HG02763 (cell line): ENCODE results near the gene PKD2L1.

Experiments used
- ATAC-seq: cut with Tn5 transposase; IDR thresholded peaks from one replicate; pipeline ENCODE4 v1.9.1; 2021; ENCODE audit warnings: mild to moderate bottlenecking, moderate library complexity; ENCODE audit not compliant: unreplicated experiment

The PKD2L1 gene

DNA sequence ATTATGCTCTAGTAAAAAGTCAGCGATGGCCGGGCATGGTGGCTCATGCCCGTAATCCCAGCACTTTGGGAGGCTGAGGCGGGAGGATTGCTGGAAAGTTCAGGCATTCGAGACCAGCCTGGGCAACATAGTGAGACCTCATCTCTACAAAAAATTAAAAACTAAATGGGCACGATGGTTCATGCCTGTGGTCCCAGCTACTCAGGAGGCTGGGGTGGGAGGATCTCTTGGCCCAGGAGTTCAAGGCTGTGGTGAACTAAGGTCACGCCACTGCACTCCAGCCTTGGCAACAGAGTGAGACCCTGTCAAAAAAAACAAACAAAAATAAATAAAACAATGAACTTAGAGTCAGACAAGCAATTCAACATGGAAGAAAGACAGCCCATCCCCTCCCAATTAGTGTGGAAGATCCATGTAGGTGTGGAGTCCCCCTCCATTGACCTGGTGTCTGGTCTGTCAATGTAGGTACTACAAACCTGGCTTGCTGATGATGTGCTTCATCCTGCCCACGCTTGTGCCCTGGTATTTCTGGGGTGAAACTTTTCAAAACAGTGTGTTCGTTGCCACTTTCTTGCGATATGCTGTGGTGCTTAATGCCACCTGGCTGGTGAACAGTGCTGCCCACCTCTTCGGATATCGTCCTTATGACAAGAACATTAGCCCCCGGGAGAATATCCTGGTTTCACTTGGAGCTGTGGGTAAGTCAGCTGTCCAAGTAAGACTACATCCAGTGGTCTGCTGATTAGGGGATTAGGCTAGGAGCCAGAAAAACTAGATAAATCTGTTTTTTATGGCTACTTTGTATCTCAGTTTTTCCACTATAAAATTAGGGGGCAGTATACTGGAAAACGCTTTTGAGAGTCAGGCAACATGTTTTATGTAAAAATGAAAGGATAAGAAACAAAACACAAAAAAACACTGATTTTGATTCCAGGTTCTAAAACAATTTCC is 26.3 kb upstream of the PKD2L1 start:
- ATAC-seq: no peak

DNA sequence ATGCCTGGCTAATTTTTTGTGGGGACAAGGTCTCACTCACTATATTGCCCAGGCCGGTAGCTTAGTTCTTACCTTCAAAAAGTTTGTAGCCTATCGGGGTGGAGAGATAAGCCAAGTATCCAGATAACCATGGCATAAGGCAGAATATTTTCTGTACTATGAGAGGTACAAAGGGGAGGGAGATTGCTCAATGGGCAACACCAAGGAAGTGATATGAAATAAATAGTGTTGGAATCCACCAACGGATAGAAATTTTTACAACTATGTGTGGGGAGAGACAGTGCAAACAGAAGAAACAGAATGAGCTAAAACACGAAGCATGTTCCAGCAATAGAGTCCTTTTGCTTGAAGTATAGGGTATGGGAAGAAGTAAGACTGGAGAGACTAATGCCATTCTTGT is 25.1 kb upstream of the PKD2L1 start:
- ATAC-seq: no peak

DNA sequence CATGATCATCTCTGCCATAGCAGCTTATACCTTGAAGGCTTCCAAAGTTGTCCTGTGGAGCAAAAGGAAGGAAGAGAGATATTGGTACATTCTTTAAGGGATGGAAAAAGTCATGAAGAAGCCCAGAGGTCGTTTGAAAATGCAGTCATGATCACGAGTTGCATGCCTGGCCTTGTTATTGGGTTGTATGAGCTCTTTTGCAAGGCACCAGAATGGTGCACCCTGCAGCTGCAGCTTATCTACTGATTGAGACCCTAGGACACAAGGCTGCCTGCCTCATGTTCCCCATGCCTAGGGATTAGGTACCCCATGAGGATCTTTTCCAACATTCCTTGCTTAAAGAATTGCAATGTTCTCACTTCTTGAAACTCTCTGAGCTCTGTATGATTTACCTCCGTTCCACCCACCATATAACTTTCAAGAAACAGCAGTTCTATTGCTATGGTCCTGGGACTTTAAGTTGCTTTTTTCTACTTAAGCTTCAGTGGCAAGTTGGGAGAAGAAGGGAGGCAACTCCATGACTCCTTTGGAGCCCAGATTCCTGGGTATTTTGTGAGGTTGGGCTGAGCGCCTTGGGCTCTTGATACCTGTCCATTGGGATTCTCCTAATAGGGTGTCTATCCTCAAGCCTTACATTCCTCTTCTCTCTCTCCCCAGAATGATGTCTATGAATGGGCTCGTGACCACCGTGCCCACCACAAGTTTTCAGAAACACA is 23.9 kb upstream of the PKD2L1 start:
- ATAC-seq: no peak

DNA sequence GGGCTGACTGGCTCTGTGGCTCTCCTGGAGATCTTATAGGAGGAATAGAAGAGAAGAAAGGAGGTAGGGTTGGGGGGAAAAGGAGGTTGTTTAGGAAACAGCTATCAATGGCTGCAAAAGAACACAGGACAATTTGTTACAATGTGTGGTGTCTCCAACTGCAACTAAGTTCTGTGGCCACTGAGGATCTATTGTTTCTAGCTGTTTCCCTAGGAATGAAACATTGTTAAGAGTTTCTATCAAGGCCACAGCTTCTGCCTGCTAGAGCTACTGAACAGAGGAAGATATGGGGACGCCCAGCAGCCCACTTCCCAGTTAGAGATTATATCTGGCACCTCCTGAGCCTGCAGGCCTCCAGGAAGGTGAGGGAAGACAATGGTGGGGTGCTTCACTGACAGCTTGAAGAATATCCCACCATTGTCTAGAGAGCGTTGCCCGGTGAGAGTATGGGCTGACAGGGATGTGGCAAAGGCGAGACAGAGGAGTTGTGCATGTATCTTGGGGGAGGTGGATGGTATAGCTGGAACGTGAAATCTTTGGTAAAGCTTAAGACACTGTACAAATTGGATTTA is 21.0 kb upstream of the PKD2L1 start:
- ATAC-seq: no peak

DNA sequence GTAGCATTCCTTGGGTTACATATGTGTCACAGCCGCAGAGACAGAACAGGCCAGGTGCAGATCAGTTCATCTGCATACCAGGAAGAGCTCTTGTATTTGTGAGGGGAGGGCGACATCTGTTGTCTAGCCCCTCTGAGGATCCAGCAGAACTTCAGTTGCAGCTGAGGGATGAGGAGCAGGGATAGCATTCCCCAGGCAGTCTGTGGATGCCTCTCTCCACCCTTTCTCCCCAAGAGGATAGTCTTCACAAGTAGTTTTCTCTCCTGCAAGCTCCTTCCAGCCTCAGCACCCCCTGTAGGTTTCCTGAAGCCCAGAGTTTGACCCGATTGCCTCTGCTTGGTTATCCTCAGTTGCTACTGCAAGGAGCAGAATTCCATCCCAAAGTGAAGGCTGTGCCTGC is 19.6 kb upstream of the PKD2L1 start:
- no peak for ATAC-seq

DNA sequence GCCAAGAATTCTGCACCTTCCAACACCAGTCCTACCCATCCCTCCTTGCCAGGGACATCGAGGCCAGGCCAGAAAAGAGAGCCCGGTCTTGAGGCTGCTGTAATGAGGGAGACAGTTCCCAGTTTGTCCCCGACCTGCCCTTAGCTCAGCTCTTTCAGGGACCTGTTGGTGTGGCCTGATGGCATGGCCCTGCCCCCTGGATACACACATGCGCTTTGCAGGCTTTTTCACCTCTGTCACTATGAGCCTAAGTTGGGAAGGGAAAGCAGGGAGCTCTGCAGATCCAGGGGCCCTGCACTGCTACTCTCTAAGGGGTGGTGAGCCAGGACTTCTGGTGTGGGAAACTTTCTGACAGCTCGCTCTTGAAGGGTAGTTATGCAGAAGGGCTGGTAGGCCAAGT is 19.1 kb upstream of the PKD2L1 start:
- ATAC-seq: no peak

DNA sequence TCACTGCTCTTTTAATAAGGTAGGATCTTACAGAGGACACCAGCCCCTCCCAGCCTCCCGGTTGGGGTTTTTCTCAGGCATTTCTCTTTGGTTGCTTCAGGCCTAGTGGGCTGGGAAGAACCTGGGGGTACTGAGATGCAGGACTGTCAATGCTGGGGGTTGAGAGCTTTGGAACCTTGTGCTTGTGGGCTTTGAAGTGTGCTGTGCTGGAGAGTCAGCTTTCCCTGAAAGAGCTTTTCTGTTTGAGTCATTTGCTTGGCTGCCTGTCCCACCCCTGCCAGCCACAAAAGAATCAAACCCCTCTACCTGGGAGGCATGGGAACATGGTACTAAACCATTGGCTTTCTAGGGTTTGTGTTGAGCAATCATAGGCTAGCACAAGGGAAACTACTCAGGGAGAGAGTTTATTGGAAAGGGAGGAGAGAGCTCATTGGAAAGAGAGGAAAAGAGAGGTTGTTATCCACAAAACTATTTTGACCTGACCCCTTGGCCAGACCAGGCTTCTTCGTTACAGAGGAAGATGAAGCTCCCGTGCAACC is 18.4 kb upstream of the PKD2L1 start:
- ATAC-seq: no peak

DNA sequence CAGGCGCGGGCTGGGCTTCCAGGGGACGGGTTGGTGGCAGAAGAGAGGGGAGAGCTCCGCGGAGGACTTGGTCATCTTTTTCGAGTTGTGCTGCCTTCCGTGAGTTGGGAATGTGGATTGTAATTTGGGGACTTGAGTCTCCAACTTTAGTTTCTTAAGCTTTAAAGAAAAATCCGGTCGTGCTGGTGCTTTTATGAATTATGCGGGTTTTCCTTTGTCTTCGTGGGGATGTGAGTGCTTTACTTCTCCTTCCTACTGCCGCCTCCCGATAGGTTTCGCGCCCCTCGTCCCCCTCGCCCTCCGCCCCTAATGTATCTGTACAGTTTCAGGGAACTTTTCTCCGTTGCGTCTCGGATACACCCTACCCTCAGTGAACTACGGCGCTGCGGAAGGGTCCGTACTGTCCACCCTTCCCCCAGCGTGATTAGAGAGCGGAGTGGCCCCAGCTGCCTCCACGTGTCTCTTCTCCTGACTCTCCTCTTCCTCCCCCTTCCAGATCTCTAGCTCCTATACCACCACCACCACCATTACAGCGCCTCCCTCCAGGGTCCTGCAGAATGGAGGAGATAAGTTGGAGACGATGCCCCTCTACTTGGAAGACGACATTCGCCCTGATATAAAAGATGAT is 17.7 kb upstream of the PKD2L1 start:
- ATAC-seq: no peak

DNA sequence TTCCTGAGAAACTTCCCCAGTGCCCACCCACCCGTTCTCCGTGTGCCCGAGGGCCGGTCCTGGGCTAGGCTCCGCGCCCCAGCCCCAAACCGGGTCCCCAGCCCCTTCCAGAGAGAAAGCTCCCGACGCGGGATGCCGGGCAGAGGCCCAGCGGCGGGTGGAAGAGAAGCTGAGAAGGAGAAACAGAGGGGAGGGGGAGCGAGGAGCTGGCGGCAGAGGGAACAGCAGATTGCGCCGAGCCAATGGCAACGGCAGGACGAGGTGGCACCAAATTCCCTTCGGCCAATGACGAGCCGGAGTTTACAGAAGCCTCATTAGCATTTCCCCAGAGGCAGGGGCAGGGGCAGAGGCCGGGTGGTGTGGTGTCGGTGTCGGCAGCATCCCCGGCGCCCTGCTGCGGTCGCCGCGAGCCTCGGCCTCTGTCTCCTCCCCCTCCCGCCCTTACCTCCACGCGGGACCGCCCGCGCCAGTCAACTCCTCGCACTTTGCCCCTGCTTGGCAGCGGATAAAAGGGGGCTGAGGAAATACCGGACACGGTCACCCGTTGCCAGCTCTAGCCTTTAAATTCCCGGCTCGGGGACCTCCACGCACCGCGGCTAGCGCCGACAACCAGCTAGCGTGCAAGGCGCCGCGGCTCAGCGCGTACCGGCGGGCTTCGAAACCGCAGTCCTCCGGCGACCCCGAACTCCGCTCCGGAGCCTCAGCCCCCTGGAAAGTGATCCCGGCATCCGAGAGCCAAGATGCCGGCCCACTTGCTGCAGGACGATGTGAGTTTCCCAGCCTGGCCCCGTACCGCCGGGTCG is 16.9 kb upstream of the PKD2L1 start, which contains the start of gene SCD:
Gene SCD (plus strand): TSS at position 469 of the 803 bp plus-strand sequence. CDS start 272 bp downstream, at position 741.
- peak; percentile 88 for ATAC-seq

DNA sequence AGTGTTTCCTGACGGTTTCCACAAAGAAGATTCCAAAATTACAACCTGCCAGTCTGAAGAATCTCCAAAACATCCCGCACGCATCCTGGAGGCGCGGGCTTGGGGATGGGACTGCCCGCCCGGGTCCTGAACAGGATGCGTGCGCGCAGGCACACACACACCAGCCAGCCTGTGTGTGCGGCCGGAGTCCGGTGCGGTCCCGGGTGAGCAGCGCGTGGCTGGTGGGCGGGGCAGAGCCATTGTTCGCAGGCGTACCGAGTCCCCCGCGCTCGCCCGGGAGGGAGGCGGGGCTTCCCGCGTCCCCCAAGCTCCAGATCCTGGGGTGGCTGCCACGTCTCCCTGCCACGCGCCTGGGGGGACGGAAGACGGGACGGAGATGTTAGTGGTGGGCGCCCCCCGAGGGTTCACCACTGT is 16.3 kb upstream of the PKD2L1 start:
- peak; percentile 41 for ATAC-seq

DNA sequence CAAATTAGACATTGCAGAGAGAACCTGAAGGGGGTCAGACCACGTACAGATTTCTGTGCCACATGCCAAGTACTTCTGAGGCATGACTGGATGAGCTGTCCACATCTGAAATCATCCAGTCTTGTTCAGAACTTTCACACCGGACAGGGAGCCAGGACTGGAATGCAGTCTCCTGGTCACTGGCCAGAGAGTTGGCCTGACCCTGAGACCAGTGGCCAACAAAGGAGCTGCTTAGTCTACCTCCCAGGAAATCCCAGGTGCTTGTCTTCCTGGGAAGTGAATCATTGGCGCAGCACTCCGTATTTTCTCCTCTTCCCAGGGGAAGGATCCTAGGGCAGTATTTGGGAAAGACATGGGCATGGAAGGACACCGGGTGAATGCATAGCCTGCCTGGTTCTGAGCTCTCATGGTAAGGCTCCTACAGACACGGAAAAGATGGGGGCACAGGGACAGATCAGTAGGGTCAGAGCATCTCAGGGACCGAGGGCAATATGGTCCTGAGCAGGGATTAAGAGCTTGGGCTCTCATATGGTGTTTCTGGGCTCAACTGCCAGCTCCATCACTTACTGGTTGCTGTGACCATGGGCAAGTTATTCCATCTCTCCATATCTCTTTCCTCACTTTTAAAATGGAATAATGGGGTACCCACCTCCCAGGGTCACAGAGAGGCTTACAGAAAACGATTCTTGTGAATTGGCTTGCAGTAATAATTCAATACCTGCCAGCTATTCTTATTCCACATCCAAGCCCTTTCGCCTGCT is 15.7 kb upstream of the PKD2L1 start:
- ATAC-seq: no peak

DNA sequence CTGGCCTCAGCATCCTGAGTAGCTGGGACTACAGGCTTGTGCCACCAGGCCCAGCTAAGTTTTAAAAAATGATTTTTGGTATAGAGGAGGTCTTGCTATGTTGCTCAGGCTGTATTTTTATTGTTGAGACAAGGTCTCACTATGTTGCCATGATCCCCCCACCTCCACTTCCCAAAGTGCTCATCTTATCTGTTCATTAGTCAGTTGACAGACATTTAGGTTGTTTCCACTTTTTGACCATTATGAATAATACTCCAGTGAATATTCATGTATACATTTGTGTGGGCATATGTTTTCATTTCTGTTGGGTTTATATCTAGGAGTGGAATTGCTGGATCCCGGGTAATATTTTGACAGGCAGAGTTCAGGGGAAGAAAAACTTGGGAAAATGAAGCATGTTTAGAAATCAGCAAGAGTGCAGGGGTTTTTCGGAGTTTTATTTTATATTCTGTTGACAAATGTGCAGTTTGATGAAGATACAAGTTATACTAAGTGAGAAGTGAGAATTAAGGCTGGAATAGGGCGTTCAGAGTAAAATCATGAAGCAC is 14.3 kb upstream of the PKD2L1 start:
- ATAC-seq: no peak

DNA sequence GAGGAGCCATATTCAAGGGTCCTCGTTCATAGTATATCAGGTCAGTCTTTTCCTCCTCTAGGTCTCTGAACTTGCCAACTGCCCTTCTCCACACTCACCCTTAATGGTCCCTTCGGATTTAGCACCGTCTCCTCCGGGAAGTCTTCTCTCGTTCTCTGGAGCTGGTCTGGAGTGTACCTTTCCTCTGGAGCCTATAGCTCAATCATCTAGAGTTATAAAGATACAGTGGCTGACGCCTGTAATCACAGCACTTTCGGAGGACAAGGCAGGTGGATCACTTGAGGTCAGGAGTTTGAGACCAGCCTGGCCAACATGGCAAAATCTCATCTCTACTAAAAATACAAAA is 12.6 kb upstream of the PKD2L1 start:
- ATAC-seq: no peak

DNA sequence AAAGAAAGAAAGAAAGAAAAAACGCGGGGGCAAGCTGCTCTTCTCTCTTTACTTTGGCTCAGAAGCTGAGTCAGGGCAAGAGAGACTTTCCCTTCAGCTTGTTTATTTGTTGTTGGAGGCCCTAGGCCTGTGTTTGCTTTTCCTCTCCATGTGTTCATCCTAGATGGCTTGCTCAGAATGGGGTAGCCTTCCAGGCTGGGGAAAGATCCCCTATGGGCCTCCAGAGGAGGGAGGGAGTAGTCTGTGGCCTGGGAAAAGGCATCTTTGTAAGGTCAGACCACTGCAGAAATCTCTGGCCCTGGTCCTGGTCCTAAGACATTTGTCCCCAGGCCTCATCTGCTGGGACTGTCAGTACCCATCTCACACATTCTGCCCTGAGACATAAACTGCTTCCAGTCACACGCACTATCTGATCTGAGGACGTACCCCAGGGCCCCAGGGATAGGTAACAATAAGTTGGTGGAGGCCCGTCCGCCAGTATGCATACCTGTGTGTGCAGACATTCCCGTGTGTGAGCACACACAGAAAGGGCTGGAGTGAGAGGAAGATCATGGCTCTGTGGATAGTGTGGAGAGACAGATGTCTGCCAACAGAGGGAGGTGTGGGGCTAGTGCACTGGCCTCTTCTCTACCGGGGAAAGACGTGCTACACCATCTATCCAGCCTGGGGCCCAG is 12.1 kb upstream of the PKD2L1 start:
- no peak for ATAC-seq

DNA sequence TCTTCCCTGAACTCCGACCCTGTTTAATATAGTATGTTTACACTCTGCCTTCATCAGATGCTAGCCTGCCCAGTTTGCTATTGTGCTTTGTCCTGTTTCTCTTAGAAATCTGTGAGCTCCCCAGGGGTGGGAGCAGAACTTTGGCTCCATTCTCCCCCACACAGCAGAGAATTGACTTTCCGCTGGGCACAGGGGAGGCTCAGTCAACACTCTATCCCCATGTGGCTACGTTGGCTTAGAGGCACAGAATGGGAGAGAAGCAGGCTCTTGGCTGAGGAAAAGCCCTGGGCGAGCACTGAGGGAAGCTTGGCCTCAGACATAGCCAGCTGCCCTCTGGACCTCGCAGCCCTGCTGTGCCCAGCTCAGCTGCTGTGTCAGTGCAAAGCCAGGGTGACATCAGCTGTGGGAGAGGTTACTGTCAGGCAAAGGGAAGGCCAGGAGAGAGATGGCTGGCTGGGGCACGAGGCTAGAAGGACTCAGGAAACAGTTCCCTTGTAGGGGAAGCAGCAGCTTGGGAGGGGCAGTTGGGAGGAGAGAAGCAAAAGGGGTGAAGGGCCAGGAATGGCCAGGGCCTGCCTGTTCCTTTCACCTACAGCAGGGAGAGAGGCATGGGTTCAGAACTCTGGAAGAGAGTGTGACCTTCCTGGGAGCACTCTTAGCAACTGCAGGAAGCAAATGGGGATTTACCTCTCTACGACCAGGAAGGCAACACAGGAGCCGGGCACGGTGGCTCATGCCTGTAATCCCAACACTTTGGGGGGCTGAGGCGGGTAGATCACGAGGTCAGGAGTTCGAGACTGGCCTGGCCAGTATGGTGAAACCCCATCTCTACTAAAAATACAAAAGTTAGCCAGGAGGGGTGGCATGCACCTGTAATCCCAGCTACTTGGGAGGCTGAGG is 11.2 kb upstream of the PKD2L1 start:
- no peak for ATAC-seq

DNA sequence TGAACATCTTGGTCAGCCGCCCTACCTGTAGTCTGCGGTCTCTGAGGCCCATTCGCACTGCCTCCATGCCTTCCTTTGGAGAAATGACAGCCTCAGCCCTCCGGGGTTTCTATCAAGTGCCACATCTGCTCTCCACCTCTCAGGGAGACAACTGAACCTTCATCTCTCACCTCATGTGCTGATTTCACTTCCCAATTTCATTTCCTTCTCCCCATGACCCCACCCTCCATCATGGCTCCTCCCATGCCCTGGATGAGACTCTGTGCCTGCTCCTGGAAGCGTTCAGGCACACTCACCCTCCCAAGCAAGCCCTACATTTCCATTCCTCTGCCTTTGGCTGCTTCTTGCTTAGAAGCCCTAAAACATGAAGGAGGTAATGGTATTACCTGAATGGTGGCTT is 9.2 kb upstream of the PKD2L1 start:
- peak; percentile 42 for ATAC-seq

DNA sequence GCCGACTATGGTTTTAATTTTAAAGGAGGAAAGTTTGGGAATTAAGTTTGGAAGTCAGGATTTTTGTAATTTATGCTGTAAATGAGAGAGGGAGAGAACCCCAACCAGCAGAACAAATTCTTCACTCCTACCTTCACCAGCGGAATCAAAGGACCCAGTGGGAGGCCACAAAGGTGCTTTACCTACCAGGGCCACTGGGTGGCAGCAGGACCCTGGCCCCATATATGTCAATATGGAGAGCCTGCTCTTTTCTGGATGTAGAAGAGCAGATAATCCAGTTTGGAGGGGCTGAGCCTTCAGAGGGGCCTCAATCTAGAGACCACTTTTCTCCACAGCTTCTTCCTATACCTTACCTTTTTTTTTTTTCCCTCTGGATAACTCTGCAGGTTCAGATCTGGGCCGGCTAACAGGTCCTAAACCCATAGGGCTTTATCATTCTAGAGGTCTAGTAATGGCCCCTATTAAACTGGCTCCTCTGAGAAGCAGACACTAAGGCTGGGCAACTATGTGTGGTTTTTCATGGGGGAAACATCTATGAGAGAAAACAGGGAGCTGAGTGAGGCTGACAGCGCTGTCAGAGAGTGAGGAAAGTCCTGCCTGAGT is 8.5 kb upstream of the PKD2L1 start:
- ATAC-seq: no peak
